HL-60 (cell line): ENCODE results near the gene IPCEF1.
"Not testable (repeated sequence)": the region's sequence is repeated elsewhere in the genome, so short reads cannot be mapped to it uniquely, and the experiment has no call there.

Experiments used
- DNase-seq, 2 experiments: peaks; one replicate each; pipeline ENCODE4 v3.0.0-alpha.2; 2010 to 2020; ENCODE audit warnings: low read depth in 1 of 2, low spot score in 1 of 2
- H3K27ac ChIP-seq: fragments of 250-450 bp; sonication (Bioruptor Pico); replicated peaks from 2 replicates; pipeline ENCODE4 v1.5.1; 2020; ENCODE audit warnings: mild to moderate bottlenecking, moderate library complexity
- H3K27me3 ChIP-seq: fragments of 250-450 bp; sonication (Bioruptor Pico); 2 replicates; pipeline ENCODE4 v1.5.1; 2021; ENCODE audit warnings: mild to moderate bottlenecking, moderate library complexity; ENCODE audit not compliant: insufficient read depth, poor library complexity, severe bottlenecking
- H3K4me3 ChIP-seq: replicated peaks from 2 replicates; pipeline ENCODE4 v1.5.1; 2011; ENCODE audit warnings: mild to moderate bottlenecking, control low read depth, low read length; ENCODE audit not compliant: insufficient read depth
- GABPA ChIP-seq: IDR thresholded peaks from 2 replicates; pipeline ENCODE4 v1.6.1; 2012; ENCODE audit warnings: low read depth
- POLR2AphosphoS5 ChIP-seq: IDR thresholded peaks from 2 replicates; pipeline ENCODE4 v1.6.1; 2012; ENCODE audit warnings: low read depth
- SPI1 ChIP-seq: IDR thresholded peaks from 2 replicates; pipeline ENCODE4 v1.6.1; 2012; ENCODE audit warnings: low read depth, mild to moderate bottlenecking, borderline replicate concordance
- TF ChIP-seq, protein P1 (sequence below): IDR thresholded peaks from 2 replicates; pipeline ENCODE4 v1.6.1; 2012; ENCODE audit warnings: low read depth; ENCODE audit not compliant: insufficient replicate concordance
- TF ChIP-seq, protein P2 (sequence below): IDR thresholded peaks from one replicate; pipeline ENCODE4 v1.5.1; 2011; ENCODE audit warnings: low read length, control low read depth, inconsistent platforms; ENCODE audit not compliant: insufficient read depth

IPCEF1 gene

DNA sequence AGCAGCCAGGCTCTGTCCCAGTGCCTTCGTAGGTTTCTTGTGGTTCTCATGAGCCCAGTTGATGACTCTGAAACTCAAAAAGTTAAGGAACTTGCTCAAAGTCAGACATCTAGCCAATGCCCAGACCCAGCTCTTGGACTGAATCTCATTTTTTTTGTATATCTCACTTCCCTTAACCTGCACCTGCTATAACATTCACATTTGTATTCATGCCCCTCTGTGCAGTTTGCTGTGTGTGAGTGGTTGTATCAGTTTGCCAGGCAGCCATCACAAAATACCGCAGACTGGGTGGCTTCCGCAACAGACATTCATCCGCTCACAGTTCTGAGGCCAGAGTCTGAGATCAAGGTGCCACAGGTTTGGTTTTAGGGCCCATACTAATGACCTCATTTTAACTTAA is 49.9 kb downstream of the IPCEF1 start:
- H3K27ac ChIP-seq: no peak overlapping the region
- no peak for DNase-seq
- H3K27me3 ChIP-seq: no peaks in the 10 kb centered on the region
- no peak for TF ChIP-seq SPI1
- TF ChIP-seq POLR2AphosphoS5: no peak
- TF ChIP-seq, protein P1, sequence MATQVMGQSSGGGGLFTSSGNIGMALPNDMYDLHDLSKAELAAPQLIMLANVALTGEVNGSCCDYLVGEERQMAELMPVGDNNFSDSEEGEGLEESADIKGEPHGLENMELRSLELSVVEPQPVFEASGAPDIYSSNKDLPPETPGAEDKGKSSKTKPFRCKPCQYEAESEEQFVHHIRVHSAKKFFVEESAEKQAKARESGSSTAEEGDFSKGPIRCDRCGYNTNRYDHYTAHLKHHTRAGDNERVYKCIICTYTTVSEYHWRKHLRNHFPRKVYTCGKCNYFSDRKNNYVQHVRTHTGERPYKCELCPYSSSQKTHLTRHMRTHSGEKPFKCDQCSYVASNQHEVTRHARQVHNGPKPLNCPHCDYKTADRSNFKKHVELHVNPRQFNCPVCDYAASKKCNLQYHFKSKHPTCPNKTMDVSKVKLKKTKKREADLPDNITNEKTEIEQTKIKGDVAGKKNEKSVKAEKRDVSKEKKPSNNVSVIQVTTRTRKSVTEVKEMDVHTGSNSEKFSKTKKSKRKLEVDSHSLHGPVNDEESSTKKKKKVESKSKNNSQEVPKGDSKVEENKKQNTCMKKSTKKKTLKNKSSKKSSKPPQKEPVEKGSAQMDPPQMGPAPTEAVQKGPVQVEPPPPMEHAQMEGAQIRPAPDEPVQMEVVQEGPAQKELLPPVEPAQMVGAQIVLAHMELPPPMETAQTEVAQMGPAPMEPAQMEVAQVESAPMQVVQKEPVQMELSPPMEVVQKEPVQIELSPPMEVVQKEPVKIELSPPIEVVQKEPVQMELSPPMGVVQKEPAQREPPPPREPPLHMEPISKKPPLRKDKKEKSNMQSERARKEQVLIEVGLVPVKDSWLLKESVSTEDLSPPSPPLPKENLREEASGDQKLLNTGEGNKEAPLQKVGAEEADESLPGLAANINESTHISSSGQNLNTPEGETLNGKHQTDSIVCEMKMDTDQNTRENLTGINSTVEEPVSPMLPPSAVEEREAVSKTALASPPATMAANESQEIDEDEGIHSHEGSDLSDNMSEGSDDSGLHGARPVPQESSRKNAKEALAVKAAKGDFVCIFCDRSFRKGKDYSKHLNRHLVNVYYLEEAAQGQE: no peak
- TF ChIP-seq, protein P2, sequence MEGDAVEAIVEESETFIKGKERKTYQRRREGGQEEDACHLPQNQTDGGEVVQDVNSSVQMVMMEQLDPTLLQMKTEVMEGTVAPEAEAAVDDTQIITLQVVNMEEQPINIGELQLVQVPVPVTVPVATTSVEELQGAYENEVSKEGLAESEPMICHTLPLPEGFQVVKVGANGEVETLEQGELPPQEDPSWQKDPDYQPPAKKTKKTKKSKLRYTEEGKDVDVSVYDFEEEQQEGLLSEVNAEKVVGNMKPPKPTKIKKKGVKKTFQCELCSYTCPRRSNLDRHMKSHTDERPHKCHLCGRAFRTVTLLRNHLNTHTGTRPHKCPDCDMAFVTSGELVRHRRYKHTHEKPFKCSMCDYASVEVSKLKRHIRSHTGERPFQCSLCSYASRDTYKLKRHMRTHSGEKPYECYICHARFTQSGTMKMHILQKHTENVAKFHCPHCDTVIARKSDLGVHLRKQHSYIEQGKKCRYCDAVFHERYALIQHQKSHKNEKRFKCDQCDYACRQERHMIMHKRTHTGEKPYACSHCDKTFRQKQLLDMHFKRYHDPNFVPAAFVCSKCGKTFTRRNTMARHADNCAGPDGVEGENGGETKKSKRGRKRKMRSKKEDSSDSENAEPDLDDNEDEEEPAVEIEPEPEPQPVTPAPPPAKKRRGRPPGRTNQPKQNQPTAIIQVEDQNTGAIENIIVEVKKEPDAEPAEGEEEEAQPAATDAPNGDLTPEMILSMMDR: no peak
- TF ChIP-seq GABPA: no peak
- H3K4me3 ChIP-seq: no peak overlapping the region

DNA sequence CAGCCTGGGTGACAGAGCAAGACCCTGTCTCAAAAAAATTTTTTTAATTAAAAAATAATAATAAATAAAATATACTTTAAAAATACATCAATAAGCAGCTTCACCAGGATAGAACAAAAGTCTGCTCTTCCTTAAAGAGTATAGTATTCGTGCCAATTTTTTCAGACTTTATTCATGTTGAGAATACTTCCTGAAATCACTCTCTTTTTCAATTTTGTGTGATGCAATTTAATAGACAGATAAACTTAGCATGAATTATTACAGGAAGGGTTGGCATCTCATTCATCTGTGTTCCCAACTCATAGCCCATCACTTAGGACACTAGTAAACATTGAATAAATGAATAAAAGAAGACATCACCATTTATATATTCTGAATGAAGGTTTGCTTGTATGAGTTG is 52.4 kb downstream of the IPCEF1 start:
- Histone ChIP-seq H3K4me3 (no peak overlapping the region), H3K27me3 (no peaks in the 10 kb centered on the region), H3K27ac (no peak overlapping the region)
- TF ChIP-seq, protein P2: no peak
- TF ChIP-seq, protein P1: no peak
- TF ChIP-seq GABPA (no peak), POLR2AphosphoS5 (no peak), SPI1 (no peak)
- DNase-seq: no peak

DNA sequence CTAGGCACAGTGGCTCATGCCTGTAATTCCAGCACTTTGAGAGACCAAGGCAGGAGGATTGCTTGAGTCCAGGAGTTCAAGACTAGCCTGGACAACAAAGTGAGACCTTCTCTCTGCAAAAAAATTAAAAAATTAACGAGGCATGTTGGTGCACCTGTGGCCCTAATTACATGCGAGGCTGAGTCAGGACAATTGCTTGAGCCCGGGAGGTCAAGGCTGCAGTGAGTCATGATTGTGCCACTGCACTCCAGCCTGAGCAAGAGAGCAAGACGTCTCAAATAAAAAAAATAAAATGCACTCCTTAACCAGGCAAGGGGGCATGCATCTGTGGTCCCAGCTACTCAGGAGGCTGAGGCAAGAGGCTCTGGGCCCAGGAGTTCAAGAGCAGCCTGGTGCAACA is 53.0 kb downstream of the IPCEF1 start:
- not testable (repeated sequence) for H3K27ac ChIP-seq, H3K4me3 ChIP-seq, H3K27me3 ChIP-seq
- peak in 1 of 2 experiments; percentile 18 for DNase-seq

DNA sequence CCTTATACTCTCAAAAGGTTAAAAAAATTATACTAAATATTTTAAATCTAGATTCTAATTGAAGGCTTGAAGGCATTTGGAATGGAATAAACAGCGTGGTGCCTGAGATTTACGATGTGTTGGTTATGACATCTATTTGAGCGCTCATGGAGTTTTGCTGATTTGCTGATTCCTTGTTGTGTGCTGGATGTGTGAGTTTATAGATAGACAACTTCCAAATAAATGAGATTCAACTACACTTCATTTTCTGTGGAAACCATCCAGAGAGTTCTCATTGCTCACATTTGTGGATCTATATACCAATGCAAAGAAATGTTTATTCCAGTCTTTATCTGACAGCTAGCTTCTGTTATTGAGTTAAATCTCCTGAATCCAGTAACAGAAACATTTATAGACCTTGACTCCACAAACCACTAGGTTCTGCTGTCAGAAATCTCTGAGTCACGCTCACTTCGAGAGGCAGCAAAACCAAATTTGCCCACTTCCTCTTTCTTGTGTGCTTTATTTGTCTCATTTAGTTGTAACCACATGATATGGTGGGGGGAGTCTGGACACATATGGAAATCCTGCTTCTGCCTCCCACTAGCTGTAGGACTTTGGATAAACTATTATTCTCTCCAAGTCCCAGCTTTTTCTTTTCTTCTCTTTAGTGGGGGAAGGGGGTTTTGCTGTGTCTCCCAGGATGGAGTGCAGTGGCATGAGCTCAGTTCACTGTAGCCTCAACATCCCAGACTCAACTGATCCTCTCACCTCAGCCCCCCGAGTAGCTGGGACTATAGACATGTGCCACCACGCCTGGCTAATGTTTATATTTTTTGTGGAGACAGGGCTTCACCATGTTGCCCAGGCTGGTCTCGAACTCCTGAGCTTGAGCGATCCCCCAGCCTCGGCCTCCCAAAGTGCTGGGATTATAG is 54.5 kb downstream of the IPCEF1 start:
- TF ChIP-seq, protein P2: no peak
- TF ChIP-seq SPI1: peak; percentile 100
- TF ChIP-seq, protein P1: no peak
- Histone ChIP-seq H3K4me3 (no peak overlapping the region), H3K27ac (no peak overlapping the region), H3K27me3 (no peaks in the 10 kb centered on the region)
- peak; percentile 72 to 88 for DNase-seq
